ENCODE results near the gene CC2D1A. TPM values are rescaled to one million over a fixed set of nuclear protein-coding genes. Genes with fewer than 3 reads are reported as not detected.

Gene CC2D1A
- total RNA-seq, 1 donor from 2014 or later, result 128 TPM

GRCh38 chr19:13880059-13881043 is 25.6 kb upstream of the CC2D1A start:
- no peaks in the 10 kb centered on the region for H3K36me3 ChIP-seq
- peak overlapping the region; percentile 58 to 81 for H3K27ac ChIP-seq
- intact Hi-C loops (cut with DNase I), result loop anchor here (1.0 to 2.0 kb wide), 6 partner anchors 26 to 468 kb away; partner anchors contain the start of genes BRME1, CC2D1A, DCAF15 and MISP3
- TF ChIP-seq, protein P1, sequence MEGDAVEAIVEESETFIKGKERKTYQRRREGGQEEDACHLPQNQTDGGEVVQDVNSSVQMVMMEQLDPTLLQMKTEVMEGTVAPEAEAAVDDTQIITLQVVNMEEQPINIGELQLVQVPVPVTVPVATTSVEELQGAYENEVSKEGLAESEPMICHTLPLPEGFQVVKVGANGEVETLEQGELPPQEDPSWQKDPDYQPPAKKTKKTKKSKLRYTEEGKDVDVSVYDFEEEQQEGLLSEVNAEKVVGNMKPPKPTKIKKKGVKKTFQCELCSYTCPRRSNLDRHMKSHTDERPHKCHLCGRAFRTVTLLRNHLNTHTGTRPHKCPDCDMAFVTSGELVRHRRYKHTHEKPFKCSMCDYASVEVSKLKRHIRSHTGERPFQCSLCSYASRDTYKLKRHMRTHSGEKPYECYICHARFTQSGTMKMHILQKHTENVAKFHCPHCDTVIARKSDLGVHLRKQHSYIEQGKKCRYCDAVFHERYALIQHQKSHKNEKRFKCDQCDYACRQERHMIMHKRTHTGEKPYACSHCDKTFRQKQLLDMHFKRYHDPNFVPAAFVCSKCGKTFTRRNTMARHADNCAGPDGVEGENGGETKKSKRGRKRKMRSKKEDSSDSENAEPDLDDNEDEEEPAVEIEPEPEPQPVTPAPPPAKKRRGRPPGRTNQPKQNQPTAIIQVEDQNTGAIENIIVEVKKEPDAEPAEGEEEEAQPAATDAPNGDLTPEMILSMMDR (IDR thresholded peaks at IDR 0.05), result peak; percentile 99 to 100 (median 99)
- peak; percentile 92 to 99 for DNase-seq (ENCODE audit: low spot score in 2 of 2)
- peaks cover 6 to 13% of the 10 kb centered on the region in 2 donors for H3K4me1 ChIP-seq
- peak overlapping the region; percentile 26 to 53 for H3K4me3 ChIP-seq
- no peaks in the 10 kb centered on the region for H3K27me3 ChIP-seq
- no peaks in the 10 kb centered on the region for H3K9me3 ChIP-seq

- Histone ChIP-seq H3K4me1 (peaks cover 6 to 13% of the 10 kb centered on the region in 2 donors), H3K27me3 (no peaks in the 10 kb centered on the region), H3K36me3 (no peaks in the 10 kb centered on the region), H3K4me3 (no peak overlapping the region), H3K27ac (peak overlapping the region; percentile 58 to 81), H3K9me3 (no peaks in the 10 kb centered on the region)
- no peak for DNase-seq (ENCODE audit: low spot score in 2 of 2)
- TF ChIP-seq, protein P1 (IDR thresholded peaks at IDR 0.05), result no peak
- intact Hi-C loops (cut with DNase I), result loop anchor here (2.0 kb wide), 2 partner anchors 26 to 72 kb away; partner anchors contain the start of genes BRME1, CC2D1A and DCAF15
These were observed 24.7 kb upstream of the CC2D1A start for GRCh38 chr19:13881251-13881691.

GRCh38 chr19:13881692-13882418 is 24.1 kb upstream of the CC2D1A start:
- Histone ChIP-seq H3K4me3 (no peak overlapping the region), H3K27ac (peak overlapping the region; percentile 58 to 81), H3K9me3 (no peaks in the 10 kb centered on the region), H3K4me1 (peaks cover 6 to 13% of the 10 kb centered on the region in 2 donors), H3K27me3 (no peaks in the 10 kb centered on the region), H3K36me3 (no peaks in the 10 kb centered on the region)
- TF ChIP-seq, protein P1 (IDR thresholded peaks at IDR 0.05), result no peak
- intact Hi-C loops (cut with DNase I), result loop anchor here (2.0 kb wide), 2 partner anchors 25 to 71 kb away; partner anchors contain the start of genes BRME1, CC2D1A and DCAF15
- DNase-seq (ENCODE audit: low spot score in 2 of 2), result no peak

GRCh38 chr19:13882419-13882795 is 23.6 kb upstream of the CC2D1A start:
- Histone ChIP-seq H3K4me1 (peaks cover 6 to 13% of the 10 kb centered on the region in 2 donors), H3K36me3 (no peaks in the 10 kb centered on the region), H3K27ac (peak overlapping the region in 1 of 2 donors; percentile 18), H3K4me3 (no peak overlapping the region), H3K9me3 (no peaks in the 10 kb centered on the region), H3K27me3 (no peaks in the 10 kb centered on the region)
- intact Hi-C loops (cut with DNase I), result no loop called here
- TF ChIP-seq, protein P1 (IDR thresholded peaks at IDR 0.05), result no peak
- DNase-seq (ENCODE audit: low spot score in 2 of 2), result no peak

DNA sequence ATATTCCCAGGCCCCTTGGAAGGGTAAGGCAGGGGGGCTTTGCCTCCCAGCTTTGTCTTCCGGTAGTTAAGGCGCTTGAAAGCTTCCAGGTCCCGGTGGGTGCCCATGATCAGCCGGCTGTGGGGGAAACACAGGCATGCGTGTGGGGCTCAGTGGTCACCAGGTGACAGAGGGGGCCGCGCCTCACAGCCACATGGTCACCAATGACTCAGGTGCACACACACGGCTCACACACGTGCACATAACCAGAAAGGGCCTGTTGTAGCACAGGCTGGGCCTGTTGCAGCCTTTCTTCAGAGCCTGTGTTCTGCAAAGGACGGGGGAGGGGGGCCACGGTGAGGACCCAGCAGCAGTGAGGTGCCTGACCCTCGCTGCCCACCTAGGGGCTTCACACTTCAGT is 23.2 kb upstream of the CC2D1A start:
- DNase-seq (ENCODE audit: low spot score in 2 of 2), result no peak
- Histone ChIP-seq H3K4me1 (peaks cover 6 to 13% of the 10 kb centered on the region in 2 donors), H3K4me3 (no peak overlapping the region), H3K36me3 (no peaks in the 10 kb centered on the region), H3K9me3 (no peaks in the 10 kb centered on the region), H3K27ac (no peak overlapping the region), H3K27me3 (no peaks in the 10 kb centered on the region)
- TF ChIP-seq, protein P1 (IDR thresholded peaks at IDR 0.05), result no peak
- intact Hi-C loops (cut with DNase I), result no loop called here
